H1 (cell line): Measurements from ENCODE around the gene RBM20. TPM values are rescaled to one million over a fixed set of nuclear protein-coding genes. Genes with fewer than 3 reads are reported as not detected.
"Not testable (repeated sequence)": the region's sequence is repeated elsewhere in the genome, so short reads cannot be mapped to it uniquely, and the experiment has no call there.

Experiments
- CTCF ChIA-PET: fragments of 300-600 bp; sonication (Branson Sonifier 250); formaldehyde crosslinking; loops from one replicate; lab custom pipeline; 2021; ENCODE audit not compliant: partially characterized antibody; lab: Charles Lee
- POLR2A ChIA-PET: fragments of 300-600 bp; sonication (Branson Sonifier 250); formaldehyde crosslinking; loops from one replicate; lab custom pipeline; 2021; ENCODE audit warnings: inconsistent platforms; ENCODE audit not compliant: partially characterized antibody; lab: Charles Lee
- DNase-seq, 2 experiments: peaks; one replicate each; pipeline versions ENCODE4 v3.0.0 to v3.0.0-alpha.2; 2010 to 2022; ENCODE audit warnings: low spot score in 2 of 2, low read depth in 1 of 2, mixed read lengths in 1 of 2
- FAIRE-seq: peaks from 2 replicates; lab custom pipeline; 2011; peaks lifted over from hg19 to GRCh38; lab: Jason Lieb, UNC
- H2AFZ ChIP-seq: 2 replicates; pipeline ENCODE4 v1.8.1; 2012; ENCODE audit warnings: low read length, inconsistent platforms
- H2AK5ac ChIP-seq: 2 replicates; pipeline ENCODE4 v1.6.1; 2013; ENCODE audit warnings: low read depth, low read length
- H2BK120ac ChIP-seq: replicated peaks from 2 replicates; pipeline ENCODE3; 2013; ENCODE audit warnings: low read depth, low read length, inconsistent platforms
- H2BK12ac ChIP-seq: 2 replicates; pipeline ENCODE4 v1.6.1; 2013; ENCODE audit warnings: low read depth, low read length
- H2BK15ac ChIP-seq: 2 replicates; pipeline ENCODE4 v1.6.1; 2013; ENCODE audit warnings: low read length
- H2BK20ac ChIP-seq: 2 replicates; pipeline ENCODE4 v1.6.1; 2013; ENCODE audit warnings: low read length
- H2BK5ac ChIP-seq: 2 replicates; pipeline ENCODE4 v1.6.1; 2013; ENCODE audit warnings: low read depth, low read length
- H3K14ac ChIP-seq: 2 replicates; pipeline ENCODE4 v1.6.1; 2013; ENCODE audit warnings: inconsistent platforms; ENCODE audit not compliant: insufficient read length
- H3K18ac ChIP-seq: 2 replicates; pipeline ENCODE4 v1.6.1; 2013; ENCODE audit warnings: low read length; ENCODE audit errors: extremely low read depth
- H3K23ac ChIP-seq: 2 replicates; pipeline ENCODE4 v1.6.1; 2013; ENCODE audit warnings: inconsistent platforms; ENCODE audit not compliant: insufficient read length
- H3K23me2 ChIP-seq: 2 replicates; pipeline ENCODE4 v1.6.1; 2013; ENCODE audit warnings: low read depth, low read length
- H3K27ac ChIP-seq: 2 replicates; pipeline ENCODE4 v1.6.1; 2011; ENCODE audit warnings: low read depth, low read length, inconsistent platforms
- H3K27me3 ChIP-seq, 4 experiments: replicated peaks in 1 of 4; 1 replicate in 1 of 4; 2 replicates in 3 of 4; pipeline versions ENCODE4 v1.6.1 to v1.8.1; 2011 to 2013; ENCODE audit warnings: low read length in 3 of 4, mild to moderate bottlenecking in 3 of 4, inconsistent platforms in 2 of 4, mixed read lengths in 2 of 4, moderate library complexity in 1 of 4; ENCODE audit not compliant: control insufficient read depth in 3 of 4, insufficient read depth in 3 of 4; ENCODE audit errors: extremely low read depth in 1 of 4
- H3K36me3 ChIP-seq, 4 experiments: 2 replicates each; pipeline versions ENCODE4 v1.6.1 to v1.8.1; 2011 to 2013; ENCODE audit warnings: mild to moderate bottlenecking in 4 of 4, low read length in 3 of 4, moderate library complexity in 2 of 4, control low read depth in 1 of 4, inconsistent platforms in 1 of 4; ENCODE audit not compliant: insufficient read depth in 4 of 4, control insufficient read depth in 2 of 4
- H3K4ac ChIP-seq: replicated peaks from 2 replicates; pipeline ENCODE3; 2013; ENCODE audit warnings: low read length, low read depth, mixed read lengths, inconsistent platforms; ENCODE audit not compliant: insufficient read length
- H3K4me1 ChIP-seq, 4 experiments: replicated peaks in 1 of 4; 1 replicate in 1 of 4; 2 replicates in 3 of 4; pipeline versions ENCODE4 v1.6.1 to v1.8.1; 2011 to 2013; ENCODE audit warnings: low read length in 3 of 4, inconsistent platforms in 2 of 4, mixed read lengths in 1 of 4; ENCODE audit not compliant: insufficient read depth in 4 of 4, control insufficient read depth in 3 of 4
- H3K4me2 ChIP-seq, 2 experiments: 2 replicates each; pipeline versions ENCODE4 v1.6.1 to v1.8.1; 2011 to 2013; ENCODE audit warnings: low read depth in 2 of 2, low read length in 2 of 2, control low read depth in 1 of 2, inconsistent platforms in 1 of 2, mild to moderate bottlenecking in 1 of 2; ENCODE audit not compliant: insufficient read depth in 1 of 2
- H3K4me3 ChIP-seq, 4 experiments: fragments of 200-600, 300-600 bp in 1 of 4; sonication (generic), shearing (Covaris generic), sonication (Bioruptor Twin) in 1 of 4; 2 replicates each; pipeline versions ENCODE4 v1.5.1 to v1.8.1; 2011 to 2016; ENCODE audit warnings: low read length in 4 of 4, low read depth in 3 of 4, control low read depth in 2 of 4, inconsistent platforms in 2 of 4, mild to moderate bottlenecking in 2 of 4, mixed read lengths in 1 of 4, moderate library complexity in 1 of 4; ENCODE audit not compliant: insufficient read depth in 2 of 4; ENCODE audit errors: extremely low read depth in 1 of 4
- H3K56ac ChIP-seq: replicated peaks from 2 replicates; pipeline ENCODE3; 2013; ENCODE audit warnings: low read depth, mild to moderate bottlenecking, mixed read lengths, low read length, inconsistent platforms; ENCODE audit not compliant: insufficient read length
- H3K79me1 ChIP-seq: 2 replicates; pipeline ENCODE4 v1.6.1; 2013; ENCODE audit warnings: low read depth, low read length, control low read depth
- H3K79me2 ChIP-seq, 2 experiments: 2 replicates each; pipeline versions ENCODE4 v1.6.1 to v1.8.1; 2012 to 2013; ENCODE audit warnings: low read length in 2 of 2, mild to moderate bottlenecking in 2 of 2, inconsistent platforms in 1 of 2; ENCODE audit not compliant: insufficient read depth in 2 of 2, control insufficient read depth in 1 of 2
- H3K9ac ChIP-seq, 4 experiments: replicated peaks in 1 of 4; 1 replicate in 1 of 4; 2 replicates in 3 of 4; pipeline versions ENCODE4 v1.6.1 to v1.8.1; 2011 to 2013; ENCODE audit warnings: low read depth in 3 of 4, low read length in 3 of 4, control low read depth in 2 of 4, mild to moderate bottlenecking in 2 of 4, moderate library complexity in 2 of 4, inconsistent platforms in 1 of 4; ENCODE audit errors: extremely low read depth in 1 of 4
- H3K9me3 ChIP-seq, 2 experiments: 2 replicates each; pipeline versions ENCODE4 v1.6.1 to v1.8.1; 2012 to 2013; ENCODE audit warnings: mild to moderate bottlenecking in 2 of 2, moderate library complexity in 2 of 2, control low read depth in 1 of 2, inconsistent platforms in 1 of 2, low read depth in 1 of 2, low read length in 1 of 2, mixed read lengths in 1 of 2; ENCODE audit not compliant: insufficient read depth in 2 of 2
- H4K20me1 ChIP-seq, 2 experiments: replicated peaks in 1 of 2; 2 replicates each; pipeline versions ENCODE3 to v1.8.1; 2011 to 2013; ENCODE audit warnings: inconsistent platforms in 2 of 2, low read length in 2 of 2, mild to moderate bottlenecking in 1 of 2; ENCODE audit not compliant: insufficient read depth in 2 of 2, control insufficient read depth in 1 of 2
- H4K5ac ChIP-seq: 2 replicates; pipeline ENCODE4 v1.6.1; 2013; ENCODE audit warnings: low read length, low read depth, mixed read lengths, inconsistent platforms; ENCODE audit not compliant: insufficient read length
- H4K8ac ChIP-seq: 2 replicates; pipeline ENCODE4 v1.8.0; 2013; ENCODE audit warnings: mild to moderate bottlenecking, moderate library complexity, low read length, inconsistent platforms; ENCODE audit not compliant: insufficient read depth; ENCODE audit errors: extremely low read depth
- H4K91ac ChIP-seq: replicated peaks from 2 replicates; pipeline ENCODE3; 2013; ENCODE audit warnings: low read length, mixed read lengths, inconsistent platforms; ENCODE audit not compliant: insufficient read length
- WGBS, 2 experiments: shearing (Covaris generic) in 1 of 2; methylation state at CpG; one replicate each; pipeline versions ENCODE4 v1.1.6 to v1.1.7; 2013 to 2015; ENCODE audit warnings: low lambda C conversion rate in 2 of 2, mixed read lengths in 2 of 2, inconsistent platforms in 1 of 2, low coverage in 1 of 2, missing lambda C conversion rate in 1 of 2; ENCODE audit not compliant: insufficient replicate concordance in 2 of 2, insufficient coverage in 1 of 2, insufficient read length in 1 of 2; ENCODE audit errors: extremely low coverage in 1 of 2, missing lambda C conversion rate in 1 of 2; 5-methylcytosine and 5-hydroxymethylcytosine counted together
- polyA plus RNA-seq, 7 experiments: library from polyadenylated mRNA; depleted of rRNA in 3 of 7; stranded (reverse) in 5 of 7; unstranded in 2 of 7; fragments of >200 nt in 5 of 7; fragments of 200-250 nt in 2 of 7; gene quantifications; 1 replicate in 5 of 7; 2 replicates in 1 of 7; 4 replicates in 1 of 7; pipeline versions ENCODE4 v1.2.1 to v1.2.3, GENCODE V29; 2011 to 2013; ENCODE audit warnings: missing spikeins in 2 of 7, mixed read lengths in 2 of 7
- total RNA-seq: library from RNA; stranded (reverse); fragmentation: NEBNext Ultra II Directional; extraction: Animal tissue kit (Norgen Biotek cat#: 25700); gene quantifications from 2 replicates; pipeline ENCODE4 v1.2.1, GENCODE V29; 2021

The RBM20 gene
- total and polyA plus RNA-seq, 2 of the 8 experiments (the other 6 are each of a cell fraction or from before 2014, with no cell fraction given): 0.05 to 0.63 TPM

DNA sequence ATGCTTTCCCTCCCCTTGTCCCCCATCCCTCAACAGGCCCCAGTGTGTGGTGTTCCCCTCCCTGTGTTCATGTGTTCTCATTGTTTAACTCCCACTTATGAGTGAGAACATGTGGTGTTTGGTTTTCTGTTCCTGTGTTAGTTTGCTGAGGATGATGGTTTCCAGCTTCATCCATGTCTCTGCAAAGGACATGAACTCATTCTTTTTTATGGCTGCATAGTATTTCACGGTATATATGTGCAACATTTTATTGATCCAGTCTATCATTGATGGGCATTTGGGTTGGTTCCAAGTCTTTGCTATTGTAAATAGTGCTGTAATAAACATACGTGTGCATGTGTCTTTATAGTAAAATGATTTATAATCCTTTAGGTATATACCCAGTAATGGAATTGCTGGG is 83.6 kb downstream of the RBM20 start:
- H2BK120ac ChIP-seq, H4K20me1 ChIP-seq, H3K79me1 ChIP-seq, H2BK12ac ChIP-seq, H3K56ac ChIP-seq, H3K79me2 ChIP-seq, H3K4ac ChIP-seq, H3K27ac ChIP-seq, H2AFZ ChIP-seq, FAIRE-seq, H3K9ac ChIP-seq, H3K27me3 ChIP-seq, H2BK15ac ChIP-seq, H3K4me2 ChIP-seq, H2AK5ac ChIP-seq, H3K36me3 ChIP-seq, H3K4me1 ChIP-seq, H2BK20ac ChIP-seq, H3K18ac ChIP-seq, H4K91ac ChIP-seq, H4K5ac ChIP-seq, H2BK5ac ChIP-seq, CTCF ChIA-PET, H3K23ac ChIP-seq, DNase-seq, H4K8ac ChIP-seq, H3K14ac ChIP-seq, H3K23me2 ChIP-seq, H3K4me3 ChIP-seq, POLR2A ChIA-PET, H3K9me3 ChIP-seq: not testable (repeated sequence)
- WGBS, 2 experiments: 84% methylated on average over 2 of the region's 2 CpGs; no CpG with 5 or more reads in 1 of the 2 experiments
